Dedifferentiated amniotic fluid mesenchymal stem cell (primary cell): Measurements from ENCODE around the gene AHNAK2.
A peak's percentile ranks its signal among the peaks of the same experiment; 100 is the strongest.

ENCODE experiments used
- DNase-seq: peaks from one replicate; pipeline ENCODE4 v3.0.0-alpha.2; 2016; ENCODE audit errors: extremely low spot score

The AHNAK2 gene

DNA sequence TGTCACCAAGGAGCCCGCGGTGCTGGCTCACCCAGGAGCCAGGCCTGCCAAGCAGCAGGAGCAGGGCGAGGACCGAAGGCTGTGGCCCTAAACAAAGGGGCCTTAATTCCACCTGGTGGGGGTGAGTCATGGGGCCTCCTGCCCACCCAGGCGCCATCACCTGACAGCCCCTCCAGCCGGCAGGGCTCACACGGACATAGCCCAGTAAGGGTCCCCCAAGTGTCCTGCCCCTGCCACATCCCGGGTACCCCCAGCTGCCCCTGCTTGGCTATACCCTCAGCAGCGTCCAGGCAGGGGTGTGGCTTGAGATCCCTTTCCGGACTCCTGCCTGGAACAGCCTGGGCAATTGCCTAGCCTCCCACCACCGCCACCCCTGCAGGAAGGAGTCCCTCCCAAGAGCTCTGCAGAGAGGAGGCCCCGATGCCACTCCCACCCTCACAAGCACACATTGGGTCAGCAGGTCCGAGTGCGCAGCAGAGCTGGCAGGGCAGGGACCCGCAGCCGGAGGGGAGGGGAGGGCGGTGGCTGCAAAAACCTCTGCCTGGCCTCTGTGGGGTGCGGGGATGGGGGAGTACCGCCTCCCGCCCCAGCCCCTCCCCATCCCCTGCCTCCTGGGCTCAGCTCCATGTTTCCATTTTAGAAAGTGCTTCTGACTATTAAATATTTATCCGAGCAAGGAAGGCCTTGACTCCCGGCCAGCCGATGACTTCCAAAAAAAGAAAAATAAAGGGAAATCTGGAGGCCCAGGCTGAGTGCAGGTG lies 4.6 kb downstream of the AHNAK2 start:
- DNase-seq, result no peak

DNA sequence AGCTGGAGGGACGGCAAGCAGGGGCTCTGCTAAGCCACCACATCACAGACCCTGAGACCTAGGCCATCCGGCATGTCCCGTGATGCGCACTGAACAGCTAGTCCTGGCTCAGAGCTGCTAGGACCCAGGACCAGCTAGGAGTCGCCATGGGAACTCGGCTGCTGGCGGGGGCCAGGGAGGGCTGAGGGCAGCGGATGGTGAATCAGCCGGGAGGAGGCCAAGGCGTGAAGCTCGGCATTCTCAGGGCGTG lies 5.1 kb downstream of the AHNAK2 start:
- peak; percentile 92 for DNase-seq

DNA sequence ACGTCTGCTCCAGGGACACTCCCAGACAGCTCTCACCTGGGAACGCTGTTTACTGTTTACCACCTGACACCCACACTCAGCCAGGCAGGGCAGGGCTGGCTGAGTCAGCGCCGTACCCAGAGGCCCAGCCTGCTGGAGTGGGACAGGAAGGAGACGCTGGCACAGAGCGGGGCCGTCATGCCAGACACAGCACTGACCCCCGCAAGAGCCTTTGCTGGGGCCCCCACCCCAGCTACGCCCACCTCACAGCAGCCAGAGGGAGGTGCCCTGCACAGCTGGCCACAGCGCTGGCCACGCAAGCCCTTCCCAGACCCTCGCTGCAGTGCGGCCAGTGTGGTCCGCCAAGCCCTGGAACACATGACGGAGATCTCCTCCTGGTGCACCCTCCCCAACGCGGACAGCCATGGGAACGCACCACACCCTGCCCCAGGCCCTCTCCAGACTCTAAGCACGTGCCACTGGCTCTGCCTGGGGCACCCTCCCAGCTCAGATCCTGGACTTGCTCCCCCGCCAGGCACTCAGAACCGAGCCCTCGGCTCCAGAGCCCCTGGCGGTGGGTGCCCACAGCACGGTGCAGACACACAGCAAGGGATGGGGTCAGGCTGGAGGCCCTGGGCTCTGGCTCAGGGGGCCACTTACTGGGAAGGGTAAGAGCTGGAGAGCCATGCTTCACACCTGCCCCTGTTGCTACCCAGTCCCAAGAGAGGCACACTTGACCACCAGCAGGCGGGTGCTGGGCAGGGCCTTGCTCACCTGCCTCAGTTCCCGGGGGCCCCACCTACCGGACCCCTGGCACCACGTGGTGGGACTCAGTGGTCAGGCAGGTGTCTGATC lies 5.7 kb downstream of the AHNAK2 start:
- no peak for DNase-seq

DNA sequence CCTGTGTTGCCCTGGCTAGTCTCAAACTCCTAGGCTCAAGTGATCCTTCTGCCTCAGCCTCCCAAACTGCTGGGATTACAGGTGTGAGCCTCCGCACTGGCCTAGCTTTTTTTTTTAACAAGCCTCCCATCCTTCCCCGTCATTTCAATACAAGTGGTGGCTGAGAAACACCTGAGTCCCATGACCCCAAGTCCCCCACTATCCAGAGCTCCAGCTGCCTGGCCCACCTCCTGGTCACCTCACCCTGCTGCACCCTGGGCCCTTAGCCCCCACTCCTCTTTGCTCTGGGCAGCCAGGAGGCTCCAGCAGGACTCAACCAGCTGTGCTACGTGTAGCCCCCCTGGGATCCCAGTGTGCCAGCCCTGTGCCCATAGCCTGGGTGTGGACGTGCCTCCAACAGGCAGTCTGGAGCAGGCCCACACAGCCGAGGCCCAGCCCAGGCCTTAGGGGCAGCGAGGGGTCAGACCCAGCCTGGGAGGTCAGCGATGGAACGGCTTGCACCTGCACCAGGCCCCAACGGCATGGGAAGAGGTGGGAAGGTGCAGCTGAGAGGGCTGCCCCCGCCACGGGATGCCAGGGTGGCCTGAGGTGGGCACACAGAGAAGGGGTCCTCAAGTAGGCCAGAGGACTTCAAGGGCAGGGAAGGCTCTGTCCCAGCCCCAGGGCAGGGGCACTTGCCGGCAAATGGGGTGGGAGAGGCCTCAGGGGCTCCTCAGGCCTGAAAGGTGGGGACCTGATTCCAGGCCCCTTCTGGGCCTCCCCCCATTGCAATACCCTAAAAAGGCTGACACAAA lies 6.5 kb downstream of the AHNAK2 start:
- DNase-seq, result no peak

DNA sequence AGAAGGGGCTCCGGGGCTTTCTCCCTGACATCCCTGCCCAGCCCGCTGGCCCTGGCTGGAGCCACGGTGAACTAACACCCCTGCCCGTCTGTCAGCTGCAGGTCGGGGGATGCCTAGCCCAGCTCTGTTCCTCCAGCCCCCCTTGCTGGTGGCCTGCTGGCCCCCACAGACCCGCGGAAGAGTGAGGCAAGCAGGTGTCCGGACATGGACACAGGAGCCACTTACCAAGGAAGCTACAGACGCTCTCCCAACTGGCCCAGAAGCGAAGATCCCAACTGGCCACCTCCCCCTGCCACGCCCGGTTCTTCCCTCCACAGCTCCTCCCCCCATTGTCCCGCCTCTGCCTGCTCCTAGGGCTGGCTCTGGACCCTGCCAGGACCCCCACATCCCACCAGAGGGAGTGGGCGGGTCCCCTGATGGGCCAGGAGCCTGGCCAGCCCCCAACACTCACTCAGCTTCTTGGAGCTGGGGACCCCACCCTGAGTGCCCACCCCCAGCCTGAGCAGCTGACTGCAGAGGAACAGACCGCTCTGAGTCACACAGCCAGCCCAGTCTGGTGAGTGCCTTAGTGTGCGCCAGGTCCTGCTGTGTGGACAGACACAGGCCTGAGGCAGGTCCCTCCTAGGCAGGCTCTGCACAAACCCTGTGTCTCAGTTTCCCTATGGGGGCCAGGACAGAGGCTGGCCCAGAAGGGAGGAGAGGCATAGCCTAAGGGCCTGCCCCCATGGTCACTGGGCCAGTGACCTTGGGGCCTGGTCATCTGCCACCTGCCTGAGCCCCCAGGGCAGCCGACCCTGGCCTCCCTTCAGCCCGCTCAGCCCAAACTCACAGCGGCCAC lies 7.7 kb downstream of the AHNAK2 start:
- DNase-seq, result peak; percentile 57

DNA sequence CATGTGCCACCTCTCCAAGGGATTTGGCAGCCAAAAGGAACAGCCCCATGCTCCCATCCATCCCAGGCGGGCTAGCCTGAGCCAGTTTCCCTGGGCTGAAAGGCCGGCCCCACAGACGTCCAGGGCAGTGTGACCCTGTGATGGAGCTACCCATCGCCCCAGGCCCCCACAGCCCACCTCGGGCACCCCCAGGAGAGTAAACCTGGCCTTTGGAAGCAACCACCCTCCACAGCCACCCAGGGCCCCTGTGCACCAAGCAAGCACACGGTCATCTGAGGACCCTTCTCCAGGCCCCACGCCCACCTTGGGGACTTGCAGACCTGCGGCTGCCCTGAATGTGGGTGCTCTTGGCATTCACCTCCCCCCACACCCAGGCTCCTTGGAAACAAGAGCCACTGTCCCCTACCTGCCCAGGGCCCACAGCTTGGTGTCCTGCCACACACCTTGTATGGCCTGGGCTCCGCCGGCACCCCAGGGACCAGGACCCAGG lies 8.4 kb downstream of the AHNAK2 start:
- no peak for DNase-seq

DNA sequence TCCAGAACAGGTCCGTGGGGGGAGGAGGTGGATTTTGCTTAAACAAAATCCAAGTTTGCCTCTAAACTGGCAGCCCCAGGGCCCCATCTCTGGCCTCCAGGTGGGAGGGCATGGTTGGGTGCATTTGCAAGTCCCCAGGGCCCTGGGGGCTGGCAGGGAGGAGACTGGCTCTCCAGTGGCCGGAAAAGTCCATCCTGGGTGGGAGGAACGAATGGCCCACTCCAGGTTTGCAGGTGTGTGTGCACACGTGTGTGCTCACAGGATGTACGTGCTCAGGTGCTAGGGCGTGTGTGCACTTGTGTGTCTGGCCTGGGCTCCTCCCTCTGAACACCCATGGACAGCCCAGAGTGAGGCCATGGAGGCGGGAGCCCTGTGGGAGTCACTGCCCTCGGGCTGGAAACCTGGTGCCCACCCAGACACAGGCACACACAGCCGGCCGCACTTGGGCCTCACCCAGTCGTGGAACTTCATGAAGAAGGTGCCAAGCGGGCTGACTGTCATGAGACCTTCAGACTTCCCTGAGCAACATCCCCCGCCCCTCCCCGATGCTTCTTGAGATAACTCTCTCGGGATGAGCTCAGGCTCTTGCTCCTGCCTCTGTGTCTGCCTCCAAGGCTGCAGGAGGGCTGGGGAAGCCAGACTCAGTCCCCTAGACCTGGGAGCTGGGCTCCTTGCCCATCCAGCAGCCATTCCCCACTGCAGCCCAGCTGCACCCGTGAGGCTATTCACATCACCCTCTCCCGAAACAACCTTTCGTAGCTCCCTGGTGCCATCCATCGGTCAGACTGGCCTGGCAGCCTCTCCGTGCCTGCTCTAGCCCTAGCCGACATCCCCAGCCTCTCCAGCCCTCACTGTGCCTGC lies 9.4 kb downstream of the AHNAK2 start:
- DNase-seq, result no peak

DNA sequence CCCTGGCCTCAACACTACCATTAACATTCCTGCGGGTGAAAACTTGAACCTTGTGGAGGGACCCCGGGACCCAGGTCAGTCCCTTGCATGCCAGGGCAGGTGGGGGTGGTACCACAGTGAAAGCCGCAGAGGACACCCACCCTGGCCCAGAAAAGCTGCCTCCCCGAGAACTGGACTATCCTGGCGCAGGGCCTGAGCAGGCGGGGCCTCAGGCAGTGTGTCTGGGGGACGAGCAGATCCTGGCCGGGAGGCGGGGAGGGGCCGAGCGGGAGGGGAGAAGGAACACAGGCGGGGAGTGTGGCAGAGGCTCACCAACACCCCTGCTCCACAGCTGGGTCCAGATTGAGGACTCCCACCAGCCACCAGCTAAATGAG lies 10.0 kb downstream of the AHNAK2 start:
- peak; percentile 17 for DNase-seq

DNA sequence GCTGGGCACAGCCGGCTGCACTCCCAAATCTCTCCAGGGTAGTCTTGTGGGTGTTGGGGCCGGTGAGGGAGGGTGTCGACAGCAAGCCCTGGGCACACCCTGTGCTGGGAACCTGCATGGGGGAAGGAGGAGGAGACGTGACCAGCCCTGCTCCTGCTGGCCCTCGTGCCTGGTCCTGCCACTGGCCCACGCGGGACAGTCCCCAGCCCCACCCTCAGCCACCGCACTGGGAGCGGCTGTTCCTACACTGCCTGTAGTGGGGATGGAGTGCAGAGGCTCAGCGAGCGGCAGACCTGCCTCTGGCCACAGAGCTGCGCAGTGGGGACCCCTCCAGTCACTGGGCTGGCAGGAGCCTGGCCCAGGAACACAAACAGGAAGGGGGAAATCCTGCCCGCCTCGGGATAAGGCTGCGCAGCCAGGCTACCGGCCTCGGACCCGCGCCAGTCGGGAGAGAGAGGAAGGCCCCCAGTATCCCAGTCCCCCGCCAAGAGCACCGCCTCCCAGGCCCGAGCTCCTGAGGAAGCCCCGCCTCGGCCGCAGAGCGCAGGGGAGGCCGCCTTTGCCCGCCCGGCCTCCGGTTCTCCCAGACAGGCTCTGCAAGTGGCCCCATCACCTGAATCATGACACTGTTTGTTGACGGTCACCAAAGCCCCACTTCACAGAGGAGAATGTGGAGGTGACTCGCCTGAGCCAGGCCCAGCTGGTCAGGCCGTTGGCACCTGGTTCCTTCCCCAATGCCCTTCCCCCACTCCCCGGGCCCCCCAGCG lies 10.6 kb downstream of the AHNAK2 start:
- no peak for DNase-seq

DNA sequence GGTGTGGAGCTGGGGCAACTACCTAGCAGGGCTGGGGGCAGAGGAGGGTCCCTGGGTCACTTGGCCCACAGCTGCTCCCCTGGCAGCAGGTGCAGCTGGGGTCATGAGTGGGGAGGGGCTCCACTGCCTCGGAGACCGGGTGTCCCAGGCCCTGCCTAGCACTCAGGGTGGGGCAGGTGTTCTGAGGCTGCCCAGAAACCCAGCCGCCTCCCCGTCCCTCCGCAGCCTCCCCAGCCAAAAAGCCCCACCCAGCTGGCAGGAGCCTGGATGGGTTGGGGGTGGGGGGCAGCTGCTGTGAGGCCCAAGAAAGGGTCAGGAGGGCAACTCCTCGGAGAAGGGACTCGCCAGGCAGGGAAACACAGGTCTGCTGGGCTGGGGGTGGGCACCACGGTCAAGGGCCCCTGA lies 11.2 kb downstream of the AHNAK2 start:
- DNase-seq, result no peak

DNA sequence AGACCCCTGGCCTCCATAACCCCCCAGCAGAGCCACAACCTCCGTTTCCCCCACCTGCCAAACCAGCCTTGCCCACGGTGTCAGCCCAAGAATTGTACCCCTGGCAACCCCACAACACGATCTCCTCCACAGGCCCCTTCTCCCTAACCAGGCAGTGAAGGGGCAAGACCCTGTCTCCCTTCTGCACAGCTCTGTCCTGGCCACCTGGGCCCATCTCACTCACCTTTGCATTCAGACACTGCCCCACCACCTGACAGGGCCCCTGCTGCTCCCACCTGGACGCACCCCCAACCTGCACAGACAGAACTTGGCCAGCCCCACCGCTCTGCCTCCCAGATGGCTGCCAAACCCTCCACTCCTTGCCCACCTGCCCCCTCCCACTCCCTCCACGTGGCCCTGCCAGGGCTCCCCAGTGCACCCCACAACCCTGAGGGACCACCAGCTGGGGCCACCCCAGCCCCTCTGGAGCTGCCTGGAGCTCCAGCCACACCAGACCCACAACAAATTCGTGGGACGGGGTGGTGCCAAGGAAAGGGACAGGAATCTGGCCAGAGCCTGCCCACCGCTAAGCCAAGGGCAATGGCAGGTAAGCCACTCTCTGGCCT lies 11.8 kb downstream of the AHNAK2 start:
- DNase-seq, result no peak

DNA sequence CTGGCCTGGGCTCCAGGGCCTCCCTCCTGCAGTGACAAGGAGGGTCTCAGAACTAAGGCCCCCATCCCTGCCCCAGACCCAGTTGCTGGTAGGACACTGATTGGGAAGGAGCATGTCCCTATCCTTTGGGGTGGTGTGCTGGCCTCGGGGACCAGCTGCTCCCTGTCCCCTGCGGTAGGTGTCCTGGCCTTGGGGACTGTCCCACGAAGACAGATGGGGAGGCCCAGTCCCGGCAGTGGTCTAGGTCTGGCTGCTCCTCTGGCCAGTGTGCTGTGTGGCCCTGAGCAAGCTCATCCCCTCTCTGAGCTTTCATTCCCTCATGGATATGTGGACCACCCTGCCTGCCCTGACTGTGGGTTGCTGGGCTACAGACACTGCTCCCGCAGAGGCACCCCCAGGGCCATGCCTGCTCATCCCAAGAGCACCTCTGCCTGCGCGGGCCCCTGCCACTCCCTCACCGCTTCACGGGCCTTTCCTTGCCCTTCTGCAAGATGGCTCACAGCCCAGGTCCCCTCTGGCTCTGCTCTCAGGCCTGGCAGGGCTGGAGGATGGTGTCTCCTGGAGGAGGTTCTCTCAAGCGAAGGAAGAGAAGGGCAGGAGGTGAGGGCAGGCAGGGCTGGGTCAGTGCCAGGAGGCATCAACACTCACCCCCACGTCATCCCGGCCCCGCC lies 12.5 kb downstream of the AHNAK2 start:
- no peak for DNase-seq

DNA sequence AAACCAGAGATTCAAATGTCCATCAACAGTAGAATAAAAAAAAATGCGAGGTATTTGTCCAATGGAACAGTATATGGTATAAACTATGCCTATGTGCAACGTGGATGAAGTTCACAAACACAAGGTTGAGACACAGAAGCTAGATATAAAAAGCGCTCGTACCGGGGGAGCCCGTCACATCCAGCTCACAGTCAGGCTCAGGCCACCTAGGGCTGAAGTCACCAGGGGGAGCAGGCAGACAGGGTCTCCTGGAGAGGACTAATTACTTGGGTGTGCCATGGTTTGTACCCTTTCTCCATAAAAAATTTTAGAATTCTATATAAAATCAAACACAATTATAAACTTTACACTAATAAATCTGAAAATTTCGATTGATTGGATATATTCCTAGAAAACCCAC lies 13.6 kb downstream of the AHNAK2 start:
- DNase-seq, result no peak

DNA sequence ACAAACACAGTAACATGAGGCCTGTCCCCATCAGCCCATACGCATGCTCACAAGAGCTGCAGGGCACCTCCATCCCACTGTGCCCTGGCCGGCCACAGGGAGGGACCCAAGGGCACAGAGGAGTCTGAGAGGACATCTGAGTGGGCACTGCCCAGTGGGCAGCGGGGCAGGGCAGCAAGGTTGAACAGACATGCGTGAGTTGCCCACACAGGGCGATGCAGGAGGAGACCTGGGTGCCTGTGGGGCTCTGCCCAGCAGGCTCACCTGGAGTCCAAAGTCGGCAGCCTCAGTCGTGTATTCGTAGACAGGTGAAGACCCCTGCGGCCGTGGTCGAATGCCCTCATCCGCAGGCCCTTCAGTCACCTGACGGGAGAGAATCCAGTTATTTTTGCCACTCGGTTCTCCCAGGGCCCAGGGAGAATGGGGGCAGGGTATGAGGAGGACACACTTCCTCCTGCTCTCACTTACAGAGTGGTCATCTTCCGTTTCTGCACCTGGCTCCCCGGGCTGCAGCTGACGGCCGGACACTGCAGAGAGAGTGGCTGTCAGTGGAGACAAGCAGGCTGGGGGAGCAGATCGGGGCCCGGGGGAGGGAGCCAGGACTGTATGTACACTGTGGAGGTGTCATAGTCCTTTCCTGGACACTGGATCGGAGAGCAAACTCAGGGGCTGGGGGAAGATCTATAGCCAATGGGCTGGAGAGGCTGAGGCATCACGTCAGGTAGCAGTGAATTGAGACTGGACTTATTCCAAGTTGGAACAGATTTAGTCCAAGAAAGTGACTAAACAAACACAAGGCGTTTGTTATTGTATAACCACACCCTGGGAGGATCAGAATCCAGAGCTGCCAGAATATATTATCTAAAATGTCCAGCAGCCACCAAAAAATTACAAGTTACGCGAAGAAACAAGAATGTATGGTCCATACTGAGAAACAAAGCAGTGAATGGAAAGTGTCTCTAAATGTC lies 20.7 kb downstream of the AHNAK2 start:
- no peak for DNase-seq

DNA sequence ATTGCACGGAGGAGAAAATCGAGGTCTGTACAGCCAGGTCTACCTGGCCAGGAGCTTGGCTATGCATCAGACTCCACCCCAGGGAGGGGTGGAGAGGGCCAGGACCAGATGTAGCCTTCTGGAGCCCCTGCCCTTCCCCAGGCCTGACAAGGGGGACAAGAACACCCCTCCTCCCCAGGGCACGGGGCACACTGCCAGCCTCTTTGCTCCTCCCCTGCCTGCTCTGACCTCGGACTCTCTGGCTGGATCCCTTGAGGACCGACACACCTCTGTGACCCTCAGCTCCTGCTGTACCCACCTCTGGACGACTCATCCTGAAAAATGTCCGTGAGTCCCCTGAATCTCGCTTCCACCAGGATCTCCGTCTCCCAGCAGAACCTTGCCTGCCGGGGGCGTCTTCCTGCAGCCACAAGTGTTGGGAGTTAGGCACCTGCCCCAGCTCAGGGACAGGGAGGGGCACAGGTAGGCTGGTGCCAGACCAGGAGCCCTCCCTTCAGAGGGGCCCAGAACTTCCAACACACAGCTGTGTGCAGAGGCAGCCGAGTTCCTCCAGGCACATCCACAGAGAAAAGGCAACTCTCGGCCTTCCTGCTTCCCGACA lies 21.8 kb downstream of the AHNAK2 start:
- no peak for DNase-seq

DNA sequence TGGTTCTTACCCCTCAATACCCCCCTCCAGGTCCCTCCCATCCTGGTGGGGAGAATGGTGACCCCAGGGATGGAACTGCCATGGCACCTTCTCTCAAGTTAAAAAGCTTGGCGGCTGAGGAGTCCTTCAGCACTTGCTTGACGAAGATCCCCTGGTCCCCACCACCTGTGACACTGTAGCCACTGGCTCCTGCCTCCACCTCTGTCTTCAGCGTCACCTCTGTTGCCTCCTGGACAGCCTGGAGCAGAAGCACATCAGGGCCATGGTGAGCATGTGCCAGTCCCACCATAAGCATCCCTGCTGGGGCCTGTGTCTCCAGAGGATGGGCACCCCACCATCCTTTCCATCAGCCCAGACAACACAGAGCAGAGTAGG lies 22.8 kb downstream of the AHNAK2 start:
- DNase-seq, result no peak

DNA sequence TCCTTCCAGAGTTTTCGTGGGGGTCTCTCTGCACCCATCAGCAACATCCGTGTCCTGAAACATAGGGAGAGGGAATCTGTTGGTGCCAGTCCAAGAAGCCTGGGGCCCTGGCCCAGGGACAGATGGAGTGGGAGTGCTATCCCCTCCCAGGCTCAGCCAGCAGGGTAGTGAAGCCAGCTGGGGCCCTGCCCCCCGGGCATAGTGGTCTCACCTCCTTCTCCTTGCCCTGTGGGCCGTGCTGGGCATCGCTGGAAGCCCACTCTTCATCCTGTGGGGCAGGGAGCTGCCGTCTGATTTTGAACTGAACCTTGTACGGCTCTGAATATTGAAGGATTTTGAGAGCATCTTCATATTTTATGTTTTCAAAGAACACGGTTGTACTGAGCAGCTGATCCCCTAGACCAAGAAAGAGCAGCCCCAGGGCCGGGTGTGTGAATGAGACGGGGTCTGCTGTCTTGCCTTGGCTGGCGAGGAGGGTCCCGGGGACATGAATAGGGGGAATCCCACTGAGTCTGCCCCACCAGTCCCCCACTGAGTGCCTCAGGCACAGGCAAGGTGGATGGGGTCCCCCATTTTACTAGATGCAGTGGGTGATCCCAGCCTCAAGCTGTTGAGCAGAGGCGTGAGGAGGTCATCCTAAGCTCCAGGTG lies 23.3 kb downstream of the AHNAK2 start:
- no peak for DNase-seq
